ENCODE measurements around the gene USF1.
"Not testable (repeated sequence)": the region's sequence is repeated elsewhere in the genome, so short reads cannot be mapped to it uniquely, and the experiment has no call there.

Gene USF1

DNA sequence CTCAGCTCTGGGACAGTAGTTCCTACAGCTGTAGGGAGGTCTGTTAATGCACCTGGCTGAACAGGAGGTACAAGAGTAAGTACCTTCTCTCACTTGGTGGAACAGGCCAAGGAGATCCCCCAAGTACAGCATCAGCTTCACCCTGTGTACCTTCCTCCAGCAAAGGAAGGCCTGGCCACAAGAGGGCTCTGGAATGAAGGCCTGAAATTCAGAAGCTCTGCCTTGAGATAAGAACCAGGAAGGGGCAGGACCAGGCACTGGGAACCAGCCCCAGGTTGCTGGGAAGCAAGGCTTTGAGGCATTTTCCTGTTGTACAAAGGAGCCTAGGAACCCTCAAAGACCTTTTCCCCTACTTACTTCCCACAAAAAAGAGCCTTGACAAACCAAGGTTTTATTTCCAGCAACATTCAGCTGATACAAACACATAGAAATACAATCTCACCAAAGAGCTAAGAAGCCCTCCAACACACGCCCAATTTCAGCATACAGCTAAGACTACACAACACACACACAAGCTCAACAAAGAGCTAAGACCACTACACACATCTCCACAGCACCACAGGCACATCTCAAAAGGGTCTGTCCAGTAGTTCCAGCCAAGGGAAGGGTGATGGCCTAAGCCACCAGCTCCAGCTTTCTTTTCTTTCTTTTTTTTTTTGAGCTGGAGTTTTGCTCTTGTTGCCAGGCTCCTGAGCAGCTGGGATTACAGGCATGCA, 48.3 kb downstream of the USF1 start:
- peak; percentile 75 for ATAC-seq
- TF ChIP-seq, protein P1, sequence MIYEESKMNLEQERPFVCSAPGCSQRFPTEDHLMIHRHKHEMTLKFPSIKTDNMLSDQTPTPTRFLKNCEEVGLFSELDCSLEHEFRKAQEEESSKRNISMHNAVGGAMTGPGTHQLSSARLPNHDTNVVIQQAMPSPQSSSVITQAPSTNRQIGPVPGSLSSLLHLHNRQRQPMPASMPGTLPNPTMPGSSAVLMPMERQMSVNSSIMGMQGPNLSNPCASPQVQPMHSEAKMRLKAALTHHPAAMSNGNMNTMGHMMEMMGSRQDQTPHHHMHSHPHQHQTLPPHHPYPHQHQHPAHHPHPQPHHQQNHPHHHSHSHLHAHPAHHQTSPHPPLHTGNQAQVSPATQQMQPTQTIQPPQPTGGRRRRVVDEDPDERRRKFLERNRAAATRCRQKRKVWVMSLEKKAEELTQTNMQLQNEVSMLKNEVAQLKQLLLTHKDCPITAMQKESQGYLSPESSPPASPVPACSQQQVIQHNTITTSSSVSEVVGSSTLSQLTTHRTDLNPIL (CRISPR knock-in tag; IDR thresholded peaks at IDR 0.05; ENCODE audit: low read depth): no peak
- TF ChIP-seq RARB (CRISPR knock-in tag; IDR thresholded peaks at IDR 0.05) (no peak), TCF4 (CRISPR knock-in tag; IDR thresholded peaks at IDR 0.05; ENCODE audit: borderline replicate concordance) (no peak), BACH2 (CRISPR knock-in tag; IDR thresholded peaks at IDR 0.05; ENCODE audit: borderline replicate concordance) (no peak), ZNF8 (CRISPR knock-in tag; IDR thresholded peaks at IDR 0.05) (no peak), GLIS3 (CRISPR knock-in tag; IDR thresholded peaks at IDR 0.05) (no peak), OSR1 (CRISPR knock-in tag; IDR thresholded peaks at IDR 0.05) (no peak), ISL1 (CRISPR knock-in tag; IDR thresholded peaks at IDR 0.05) (no peak), ZFP30 (CRISPR knock-in tag; IDR thresholded peaks at IDR 0.05) (no peak), ZNF70 (CRISPR knock-in tag; IDR thresholded peaks at IDR 0.05) (no peak)
- TF ChIP-seq, protein P2, sequence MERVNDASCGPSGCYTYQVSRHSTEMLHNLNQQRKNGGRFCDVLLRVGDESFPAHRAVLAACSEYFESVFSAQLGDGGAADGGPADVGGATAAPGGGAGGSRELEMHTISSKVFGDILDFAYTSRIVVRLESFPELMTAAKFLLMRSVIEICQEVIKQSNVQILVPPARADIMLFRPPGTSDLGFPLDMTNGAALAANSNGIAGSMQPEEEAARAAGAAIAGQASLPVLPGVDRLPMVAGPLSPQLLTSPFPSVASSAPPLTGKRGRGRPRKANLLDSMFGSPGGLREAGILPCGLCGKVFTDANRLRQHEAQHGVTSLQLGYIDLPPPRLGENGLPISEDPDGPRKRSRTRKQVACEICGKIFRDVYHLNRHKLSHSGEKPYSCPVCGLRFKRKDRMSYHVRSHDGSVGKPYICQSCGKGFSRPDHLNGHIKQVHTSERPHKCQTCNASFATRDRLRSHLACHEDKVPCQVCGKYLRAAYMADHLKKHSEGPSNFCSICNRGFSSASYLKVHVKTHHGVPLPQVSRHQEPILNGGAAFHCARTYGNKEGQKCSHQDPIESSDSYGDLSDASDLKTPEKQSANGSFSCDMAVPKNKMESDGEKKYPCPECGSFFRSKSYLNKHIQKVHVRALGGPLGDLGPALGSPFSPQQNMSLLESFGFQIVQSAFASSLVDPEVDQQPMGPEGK (CRISPR knock-in tag; IDR thresholded peaks at IDR 0.05; ENCODE audit: borderline replicate concordance): no peak
- TF ChIP-seq, protein P3, sequence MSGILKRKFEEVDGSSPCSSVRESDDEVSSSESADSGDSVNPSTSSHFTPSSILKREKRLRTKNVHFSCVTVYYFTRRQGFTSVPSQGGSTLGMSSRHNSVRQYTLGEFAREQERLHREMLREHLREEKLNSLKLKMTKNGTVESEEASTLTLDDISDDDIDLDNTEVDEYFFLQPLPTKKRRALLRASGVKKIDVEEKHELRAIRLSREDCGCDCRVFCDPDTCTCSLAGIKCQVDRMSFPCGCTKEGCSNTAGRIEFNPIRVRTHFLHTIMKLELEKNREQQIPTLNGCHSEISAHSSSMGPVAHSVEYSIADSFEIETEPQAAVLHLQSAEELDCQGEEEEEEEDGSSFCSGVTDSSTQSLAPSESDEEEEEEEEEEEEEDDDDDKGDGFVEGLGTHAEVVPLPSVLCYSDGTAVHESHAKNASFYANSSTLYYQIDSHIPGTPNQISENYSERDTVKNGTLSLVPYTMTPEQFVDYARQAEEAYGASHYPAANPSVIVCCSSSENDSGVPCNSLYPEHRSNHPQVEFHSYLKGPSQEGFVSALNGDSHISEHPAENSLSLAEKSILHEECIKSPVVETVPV (CRISPR knock-in tag; IDR thresholded peaks at IDR 0.05): no peak

DNA sequence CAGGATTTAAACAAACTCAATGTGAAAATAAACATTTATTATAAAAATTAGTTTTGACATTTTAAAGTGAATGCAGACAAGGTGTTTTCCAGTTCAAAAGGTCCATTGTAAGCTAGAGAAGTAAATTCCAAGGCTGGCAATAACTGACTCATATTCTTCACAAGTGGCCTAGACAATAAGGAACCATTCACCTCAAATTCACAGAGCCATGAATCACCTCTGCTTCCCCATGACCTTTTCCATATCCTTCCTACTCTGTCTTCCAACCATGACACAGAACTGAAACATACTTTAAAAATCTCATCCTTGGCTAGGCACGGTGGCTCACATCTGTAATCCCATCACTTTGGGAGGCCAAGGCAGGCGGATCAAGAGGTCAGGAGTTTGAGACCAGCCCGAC, 49.6 kb downstream of the USF1 start:
- TF ChIP-seq, protein P4, sequence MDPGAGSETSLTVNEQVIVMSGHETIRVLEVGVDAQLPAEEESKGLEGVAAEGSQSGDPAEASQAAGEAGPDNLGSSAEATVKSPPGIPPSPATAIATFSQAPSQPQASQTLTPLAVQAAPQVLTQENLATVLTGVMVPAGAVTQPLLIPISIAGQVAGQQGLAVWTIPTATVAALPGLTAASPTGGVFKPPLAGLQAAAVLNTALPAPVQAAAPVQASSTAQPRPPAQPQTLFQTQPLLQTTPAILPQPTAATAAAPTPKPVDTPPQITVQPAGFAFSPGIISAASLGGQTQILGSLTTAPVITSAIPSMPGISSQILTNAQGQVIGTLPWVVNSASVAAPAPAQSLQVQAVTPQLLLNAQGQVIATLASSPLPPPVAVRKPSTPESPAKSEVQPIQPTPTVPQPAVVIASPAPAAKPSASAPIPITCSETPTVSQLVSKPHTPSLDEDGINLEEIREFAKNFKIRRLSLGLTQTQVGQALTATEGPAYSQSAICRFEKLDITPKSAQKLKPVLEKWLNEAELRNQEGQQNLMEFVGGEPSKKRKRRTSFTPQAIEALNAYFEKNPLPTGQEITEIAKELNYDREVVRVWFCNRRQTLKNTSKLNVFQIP (CRISPR knock-in tag; IDR thresholded peaks at IDR 0.05; ENCODE audit: borderline replicate concordance, low read depth): peak; percentile 57; the same call in 1 of the 2 replicates
- TF ChIP-seq ZC3H10 (CRISPR knock-in tag; IDR thresholded peaks at IDR 0.05) (peak; percentile 77; the same call in 1 of the 2 replicates), OSR1 (CRISPR knock-in tag; IDR thresholded peaks at IDR 0.05) (no peak)
- peak; percentile 15; the same call in 2 of the 3 replicates for ATAC-seq

DNA sequence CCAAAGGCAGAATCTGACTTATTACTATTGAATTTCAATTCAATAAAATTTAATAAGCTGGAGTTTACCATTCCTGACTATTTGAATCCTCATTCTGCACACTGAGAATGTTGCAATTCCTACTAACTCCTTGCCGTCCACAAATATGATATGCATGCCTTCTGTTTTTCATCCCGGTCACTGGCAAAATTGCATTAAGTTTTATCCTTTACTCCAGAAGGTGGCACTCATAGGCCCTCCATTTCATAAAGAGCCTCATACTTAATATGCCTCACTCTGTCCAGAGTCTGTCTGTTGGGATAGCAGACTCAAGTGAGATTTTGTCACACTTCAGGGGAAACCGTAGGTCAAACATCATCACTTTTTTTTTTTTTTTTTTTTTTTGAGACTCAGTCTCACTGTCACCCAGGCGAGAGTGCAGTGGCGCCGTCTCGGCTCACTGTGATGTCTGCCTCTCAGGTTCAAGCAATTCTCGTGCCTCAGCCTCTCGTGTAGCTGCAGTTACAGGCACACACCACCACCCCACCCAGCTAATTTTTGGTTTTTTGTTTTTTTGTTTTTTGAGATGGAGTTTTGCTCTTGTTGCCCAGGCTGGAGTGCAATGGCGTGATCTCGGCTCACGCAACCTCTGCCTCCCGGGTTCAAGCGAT, 52.1 kb downstream of the USF1 start:
- 0 out of 2 replicates have a peak, but pooled peaks have one; percentile 38 for TF ChIP-seq ZC3H10 (CRISPR knock-in tag; IDR thresholded peaks at IDR 0.05)
- no peak for TF ChIP-seq RARB (CRISPR knock-in tag; IDR thresholded peaks at IDR 0.05)
- no peak for TF ChIP-seq ZNF70 (CRISPR knock-in tag; IDR thresholded peaks at IDR 0.05)
- ATAC-seq: peak; percentile 89

DNA sequence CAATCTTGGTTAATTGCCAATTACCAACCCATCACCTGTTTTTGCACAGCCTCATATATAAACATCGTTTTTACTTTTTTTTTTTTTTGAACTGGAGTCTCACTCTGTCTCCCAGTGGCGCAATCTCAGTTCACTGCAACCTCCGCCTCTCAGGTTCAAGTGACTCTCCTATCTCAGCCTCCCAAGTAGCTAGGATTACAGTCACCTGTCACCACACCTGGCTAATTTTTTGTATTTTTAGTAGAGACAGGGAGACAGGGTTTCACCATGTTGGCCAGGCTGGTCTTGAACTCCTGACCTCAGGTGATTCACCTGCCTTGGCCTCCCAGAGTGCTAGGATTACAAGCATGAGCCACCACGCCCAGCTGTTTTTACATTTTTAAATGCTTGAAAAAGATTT, 53.7 kb downstream of the USF1 start:
- ATAC-seq: not testable (repeated sequence)
